ENCODE data around the gene ANKS1A.

ANKS1A gene

GRCh38 chr6:35071347-35071994 is 182.4 kb downstream of the ANKS1A start:
- no peak for DNase-seq (ENCODE audit: low spot score)

GRCh38 chr6:35072051-35072697 is 183.1 kb downstream of the ANKS1A start:
- no peak for DNase-seq (ENCODE audit: low spot score)

DNA sequence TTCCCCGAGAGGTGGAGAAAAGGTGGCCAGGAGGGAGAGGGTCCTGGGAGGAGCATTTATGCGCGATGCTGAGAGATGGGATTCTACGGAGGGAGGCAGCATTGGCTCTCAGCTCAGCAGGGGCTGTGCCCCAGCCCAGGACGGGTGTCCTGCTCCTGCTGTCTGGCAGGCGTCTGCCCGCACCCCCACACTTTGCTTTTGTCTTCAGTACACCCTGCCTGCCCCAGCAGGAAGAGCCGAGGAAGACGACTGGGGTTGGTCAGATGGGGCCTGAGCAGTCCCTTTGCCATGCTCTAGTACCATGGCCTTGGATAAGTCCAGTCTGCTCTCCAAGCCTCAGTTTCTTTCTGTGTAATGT is 183.6 kb downstream of the ANKS1A start:
- DNase-seq (ENCODE audit: low spot score): no peak

DNA sequence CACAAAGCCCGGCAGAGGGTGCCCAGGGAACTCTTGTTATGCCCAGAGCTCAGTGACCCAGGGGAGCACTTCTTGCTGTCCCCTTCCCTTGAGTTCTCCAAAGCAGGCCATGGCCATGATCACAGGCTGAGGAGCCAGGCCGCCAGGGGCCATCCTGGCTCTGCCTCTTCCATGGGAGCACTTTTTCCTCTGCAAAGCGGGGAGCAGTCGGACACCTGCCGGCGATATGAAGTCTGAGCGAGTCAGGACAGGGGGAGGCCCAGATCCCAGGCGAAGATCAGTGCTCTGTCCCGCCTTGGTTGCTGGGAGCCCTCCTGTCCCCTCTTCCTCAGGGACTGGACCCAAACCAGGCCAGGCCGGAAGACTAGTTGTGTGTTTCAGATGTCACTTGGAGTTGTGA is 184.2 kb downstream of the ANKS1A start:
- no peak for DNase-seq (ENCODE audit: low spot score)

GRCh38 chr6:35073766-35074471 is 184.9 kb downstream of the ANKS1A start:
- DNase-seq (ENCODE audit: low spot score): no peak

DNA sequence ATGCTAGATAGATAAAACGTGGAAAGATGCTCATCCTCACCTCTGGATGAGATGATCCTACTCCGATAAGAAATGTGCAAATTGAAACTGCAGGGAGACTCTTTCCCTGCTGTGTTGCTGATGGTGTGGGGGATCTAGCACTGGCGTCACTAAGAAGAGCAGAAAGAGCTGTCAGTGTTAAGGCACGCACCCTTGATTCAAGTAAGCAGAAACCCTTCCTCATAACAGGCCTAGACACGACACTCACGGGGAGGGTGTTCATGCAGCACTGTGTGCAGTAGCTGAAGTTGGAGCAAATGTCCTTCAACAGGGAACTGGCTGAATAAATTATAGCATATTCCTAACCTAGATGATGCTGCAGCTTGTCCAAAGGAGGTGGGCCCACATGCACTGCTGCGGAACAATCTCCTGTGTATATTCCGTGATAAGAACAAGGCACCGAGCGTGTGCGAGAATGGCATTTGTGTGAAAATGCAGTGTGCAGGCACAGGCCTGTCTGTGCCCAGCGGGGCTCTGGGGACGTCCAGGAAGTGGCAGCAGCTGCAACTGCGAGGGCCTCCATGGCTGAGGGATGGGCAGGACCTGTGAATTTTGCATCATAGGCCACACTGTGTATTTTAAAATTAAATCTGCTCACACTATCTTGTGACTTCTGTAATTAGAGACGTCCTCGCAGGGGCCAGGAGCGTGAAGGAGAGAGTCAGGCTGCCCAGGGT is 188.1 kb downstream of the ANKS1A start:
- no peak for DNase-seq (ENCODE audit: low spot score)

GRCh38 chr6:35077713-35078105 is 188.7 kb downstream of the ANKS1A start:
- DNase-seq (ENCODE audit: low spot score): no peak

- DNase-seq (ENCODE audit: low spot score): no peak
Measured at GRCh38 chr6:35078226-35078850, 189.3 kb downstream of the ANKS1A start.

GRCh38 chr6:35078896-35079295 is 189.8 kb downstream of the ANKS1A start:
- DNase-seq (ENCODE audit: low spot score): no peak

DNA sequence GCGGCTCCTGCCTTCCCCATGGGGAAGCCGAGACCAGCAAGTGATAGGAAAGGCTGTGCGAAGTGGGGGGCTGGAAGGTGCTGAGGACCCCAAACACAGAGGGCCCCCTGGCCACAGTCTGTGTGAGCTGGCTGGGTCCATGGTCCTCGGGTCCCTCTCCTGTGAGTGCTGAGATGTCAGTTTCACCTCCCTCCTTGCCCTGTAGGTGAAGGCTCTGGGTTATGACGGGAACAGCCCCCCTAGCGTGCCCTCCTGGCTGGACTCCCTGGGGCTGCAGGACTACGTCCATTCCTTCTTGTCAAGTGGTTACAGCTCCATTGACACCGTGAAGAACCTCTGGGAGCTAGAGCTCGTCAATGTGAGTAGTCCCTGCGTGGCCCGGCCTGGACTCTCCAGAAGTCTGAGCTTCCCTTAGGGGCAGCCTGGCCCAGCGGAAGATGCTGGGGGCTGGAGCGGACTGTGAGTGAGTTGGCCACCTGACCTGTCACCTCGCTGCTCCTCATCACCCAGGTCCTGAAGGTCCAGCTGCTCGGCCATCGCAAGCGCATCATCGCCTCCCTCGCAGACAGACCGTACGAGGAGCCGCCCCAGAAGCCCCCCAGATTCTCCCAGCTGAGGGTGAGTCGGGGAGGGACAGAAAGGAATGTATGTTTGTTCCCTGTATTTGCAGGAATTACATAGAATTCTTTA is 190.4 kb downstream of the ANKS1A start:
- DNase-seq (ENCODE audit: low spot score): no peak

DNA sequence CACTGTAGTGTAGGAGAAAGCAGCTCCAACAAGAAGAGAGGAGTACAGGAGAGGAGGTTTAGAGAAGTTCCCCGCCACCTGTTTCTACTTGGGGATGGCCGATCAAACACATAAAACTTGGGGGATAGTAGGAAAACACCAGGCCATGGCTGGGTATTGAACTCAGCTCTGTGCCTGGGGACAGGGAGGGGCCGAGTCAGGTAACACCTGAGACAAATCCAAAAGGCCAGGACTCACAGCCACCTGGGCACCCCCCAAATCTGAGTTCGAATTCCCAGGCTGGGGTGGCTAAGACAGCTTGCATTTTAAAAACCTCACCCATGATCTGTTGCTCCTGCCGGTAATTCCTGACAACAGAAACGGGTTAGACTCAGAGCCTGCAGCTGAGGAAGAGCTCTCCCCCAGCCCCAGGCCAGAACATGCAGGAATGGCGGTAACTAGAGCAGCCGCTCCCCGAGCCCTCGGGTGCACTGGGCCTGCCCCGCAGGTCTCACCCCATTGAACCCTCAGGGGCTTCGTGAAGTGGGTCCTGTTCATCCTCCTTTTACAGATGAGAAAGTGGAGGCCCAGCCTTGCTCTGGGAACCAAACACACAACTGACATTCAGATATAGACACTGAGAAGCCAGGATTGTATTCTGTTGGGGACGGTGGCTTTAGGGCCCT is 191.1 kb downstream of the ANKS1A start:
- DNase-seq (ENCODE audit: low spot score): no peak

- DNase-seq (ENCODE audit: low spot score): no peak
Measured at GRCh38 chr6:35080821-35081425, 191.9 kb downstream of the ANKS1A start.

DNA sequence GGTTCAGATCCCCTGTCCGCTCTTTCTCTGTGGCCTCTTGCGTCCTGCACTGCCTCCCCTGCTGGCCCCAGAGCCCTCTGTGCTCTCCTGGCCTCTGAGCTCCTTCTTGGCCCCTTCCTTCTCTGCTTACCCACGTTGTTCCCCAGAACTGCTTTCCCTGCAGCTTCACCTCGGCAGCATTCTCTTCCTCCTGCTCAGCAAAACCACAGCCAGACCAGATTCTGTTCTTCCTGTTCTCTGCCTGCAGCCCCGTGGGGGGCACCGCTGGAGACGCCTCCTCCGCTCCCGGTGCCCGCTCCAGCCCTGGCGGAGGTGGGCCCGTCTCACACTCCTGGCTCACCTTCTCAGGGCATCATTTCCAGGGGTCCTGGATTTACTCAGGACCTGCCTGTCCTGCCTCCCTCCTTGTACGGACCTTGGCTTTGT is 192.4 kb downstream of the ANKS1A start:
- no peak for DNase-seq (ENCODE audit: low spot score)

DNA sequence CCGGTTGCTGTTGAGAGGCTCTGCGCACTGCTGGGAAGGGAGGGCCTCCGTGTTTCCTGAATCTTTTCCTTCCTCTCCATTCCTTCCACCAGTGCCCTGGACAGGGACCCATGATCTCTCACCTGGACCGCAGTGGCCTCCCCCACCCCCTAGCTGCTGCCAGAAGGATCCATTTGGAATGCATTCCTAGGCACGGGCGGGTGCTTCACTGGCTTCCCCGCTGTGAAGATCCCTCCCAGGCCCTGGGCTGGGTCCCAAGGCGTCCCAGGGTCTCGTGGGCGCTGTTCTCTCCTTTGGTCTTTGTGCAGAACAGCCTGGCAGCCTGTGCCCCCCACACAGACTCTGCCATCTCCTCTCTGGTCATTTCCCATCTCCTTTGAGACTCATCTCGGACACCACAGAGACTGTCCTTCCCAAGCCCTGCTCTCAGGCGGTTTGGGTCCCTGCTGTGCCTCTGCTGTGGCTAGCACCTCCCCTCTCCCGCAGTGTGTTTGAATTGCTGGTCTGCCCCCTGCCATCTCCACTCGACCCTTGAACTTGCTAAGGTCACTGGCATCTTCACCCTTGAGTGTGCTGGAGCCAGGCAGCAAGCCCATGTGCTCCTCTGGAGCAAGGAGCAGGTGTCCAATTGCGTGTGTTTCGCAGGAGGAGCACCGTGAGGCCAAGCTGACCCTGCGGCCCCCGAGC is 193.1 kb downstream of the ANKS1A start:
- DNase-seq (ENCODE audit: low spot score): no peak

DNA sequence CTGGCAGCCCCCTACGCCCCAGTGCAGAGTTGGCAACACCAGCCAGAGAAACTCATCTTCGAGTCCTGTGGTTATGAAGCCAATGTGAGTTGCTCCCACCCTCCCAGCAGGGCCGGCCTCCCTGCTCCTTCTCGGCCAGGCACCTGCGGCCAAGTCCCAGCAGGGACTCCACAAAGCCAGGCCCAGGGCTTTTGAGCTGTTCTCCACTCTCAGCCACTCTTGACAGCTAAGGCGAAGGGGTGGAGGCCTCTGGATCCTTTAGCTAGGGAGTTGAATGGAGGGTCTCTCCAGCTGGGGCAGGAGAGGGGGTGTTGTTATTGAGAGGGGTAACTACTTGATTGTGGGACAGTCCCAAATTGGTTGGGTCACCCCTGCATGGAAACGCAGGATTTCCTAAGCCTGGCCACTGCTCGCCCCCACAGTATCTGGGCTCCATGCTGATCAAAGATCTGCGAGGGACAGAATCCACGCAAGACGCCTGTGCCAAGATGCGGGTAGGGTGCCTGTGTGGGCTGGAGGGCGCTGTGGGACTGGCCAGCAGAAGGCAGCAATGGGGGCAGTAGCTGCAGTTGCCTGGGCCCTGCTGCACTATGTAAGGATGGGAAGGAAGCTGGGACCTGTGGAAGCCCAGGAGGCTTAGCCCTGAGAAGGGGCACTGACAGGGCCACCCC is 193.8 kb downstream of the ANKS1A start:
- no peak for DNase-seq (ENCODE audit: low spot score)

DNA sequence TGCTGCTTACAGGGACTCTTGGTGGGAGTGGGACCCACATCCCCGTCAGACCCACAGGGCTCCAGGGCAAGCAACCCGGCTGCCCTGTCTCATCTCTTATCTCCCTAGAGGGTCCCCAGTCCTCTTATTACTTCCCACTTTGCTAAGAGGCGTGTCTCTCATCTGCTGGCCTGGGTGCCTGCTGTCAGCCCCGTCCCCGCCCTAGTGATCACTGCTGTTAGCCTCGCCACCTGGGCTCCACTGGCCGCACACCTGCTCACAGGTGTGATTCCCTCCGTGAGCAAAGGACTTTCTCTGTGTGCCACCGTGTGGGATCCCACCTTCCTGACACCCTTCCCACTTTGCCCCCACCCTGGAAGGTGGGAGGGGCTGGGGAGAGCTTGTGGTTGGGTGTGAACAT is 194.5 kb downstream of the ANKS1A start:
- DNase-seq (ENCODE audit: low spot score): no peak

DNA sequence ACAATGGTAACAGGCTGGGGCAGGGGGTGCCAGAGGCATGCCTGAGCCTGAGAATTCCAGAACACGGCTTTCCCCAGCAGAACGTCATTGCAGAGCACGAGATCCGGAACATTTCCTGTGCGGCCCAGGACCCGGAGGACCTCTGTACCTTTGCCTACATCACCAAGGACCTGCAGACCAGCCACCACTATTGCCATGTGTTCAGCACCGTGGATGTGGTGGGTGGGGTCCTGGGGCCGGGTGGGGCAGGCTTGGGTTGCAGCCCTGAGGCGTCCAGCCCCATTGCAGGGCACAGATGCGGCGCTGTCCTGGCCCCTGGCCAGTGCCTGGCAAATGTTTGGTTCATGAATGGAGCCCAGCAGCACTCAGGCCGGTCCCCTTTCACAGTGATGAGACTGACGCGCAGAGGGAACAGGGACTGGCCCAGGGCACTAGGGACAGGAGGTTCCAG is 195.0 kb downstream of the ANKS1A start:
- no peak for DNase-seq (ENCODE audit: low spot score)

- no peak for DNase-seq (ENCODE audit: low spot score)
Measured at GRCh38 chr6:35084511-35085203, 195.6 kb downstream of the ANKS1A start.
